Uterus (tissue), 2 donors: ENCODE results near the gene ADGRG4.

Experiments
- POLR2A ChIP-seq, 2 donors: fragments of 450-650 bp; IDR thresholded peaks; one replicate each; pipeline ENCODE4 v1.6.1; 2016; ENCODE audit warnings: antibody characterized with exemption in 2 of 2, mild to moderate bottlenecking in 1 of 2, moderate library complexity in 1 of 2
- TF ChIP-seq, protein P1 (sequence below), 4 experiments: fragments of 200-600 bp in 2 of 4; fragments of 450-650 bp in 2 of 4; sonication (generic) in 2 of 4; IDR thresholded peaks; one replicate each; pipeline ENCODE4 v1.5.1; 2016 to 2019; ENCODE audit warnings: antibody characterized with exemption in 4 of 4, mild to moderate bottlenecking in 2 of 4, moderate library complexity in 1 of 4

DNA sequence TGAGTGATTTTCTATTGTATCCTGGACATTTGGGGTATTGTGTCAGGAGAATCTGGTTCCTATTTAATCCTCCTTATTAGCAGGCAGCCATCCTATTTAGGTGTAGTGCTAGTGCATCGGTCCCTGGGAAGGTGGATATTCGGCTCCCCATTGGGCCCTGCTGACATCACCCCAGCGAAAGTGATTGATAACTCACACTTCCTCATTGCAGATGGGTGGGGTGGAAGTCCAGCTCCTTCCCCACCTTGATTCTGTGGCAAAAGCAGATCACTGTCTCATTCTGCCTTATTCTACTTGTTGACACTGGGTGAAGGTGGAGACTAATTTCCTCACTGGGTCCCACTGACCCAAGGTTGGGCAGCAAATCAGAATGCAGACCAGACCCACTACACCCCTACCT is 163.8 kb downstream of the ADGRG4 start:
- TF ChIP-seq, protein P1, sequence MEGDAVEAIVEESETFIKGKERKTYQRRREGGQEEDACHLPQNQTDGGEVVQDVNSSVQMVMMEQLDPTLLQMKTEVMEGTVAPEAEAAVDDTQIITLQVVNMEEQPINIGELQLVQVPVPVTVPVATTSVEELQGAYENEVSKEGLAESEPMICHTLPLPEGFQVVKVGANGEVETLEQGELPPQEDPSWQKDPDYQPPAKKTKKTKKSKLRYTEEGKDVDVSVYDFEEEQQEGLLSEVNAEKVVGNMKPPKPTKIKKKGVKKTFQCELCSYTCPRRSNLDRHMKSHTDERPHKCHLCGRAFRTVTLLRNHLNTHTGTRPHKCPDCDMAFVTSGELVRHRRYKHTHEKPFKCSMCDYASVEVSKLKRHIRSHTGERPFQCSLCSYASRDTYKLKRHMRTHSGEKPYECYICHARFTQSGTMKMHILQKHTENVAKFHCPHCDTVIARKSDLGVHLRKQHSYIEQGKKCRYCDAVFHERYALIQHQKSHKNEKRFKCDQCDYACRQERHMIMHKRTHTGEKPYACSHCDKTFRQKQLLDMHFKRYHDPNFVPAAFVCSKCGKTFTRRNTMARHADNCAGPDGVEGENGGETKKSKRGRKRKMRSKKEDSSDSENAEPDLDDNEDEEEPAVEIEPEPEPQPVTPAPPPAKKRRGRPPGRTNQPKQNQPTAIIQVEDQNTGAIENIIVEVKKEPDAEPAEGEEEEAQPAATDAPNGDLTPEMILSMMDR (IDR thresholded peaks at IDR 0.05): no peak
- TF ChIP-seq POLR2A (IDR thresholded peaks at IDR 0.05): no peak
